ENCODE results near the gene GMFB.

The GMFB gene

DNA sequence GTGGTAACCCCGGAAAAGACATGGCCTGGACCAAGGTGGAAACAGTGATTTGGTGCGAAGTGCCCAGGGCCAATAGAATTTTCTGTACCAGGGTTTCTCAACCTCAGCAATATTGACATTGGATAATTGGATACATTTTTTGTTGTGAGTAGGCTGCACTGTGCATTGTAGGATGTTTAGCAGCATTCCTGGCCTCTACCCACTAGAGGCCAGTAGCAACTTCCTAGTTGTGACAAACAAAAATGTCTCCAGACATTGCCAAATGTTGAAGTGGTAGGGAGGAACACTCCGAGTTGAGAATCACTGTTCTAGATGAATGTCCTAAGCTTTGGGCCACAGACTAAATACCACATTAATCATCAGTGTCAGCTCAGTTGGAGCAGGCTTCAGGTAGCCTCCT is 14.7 kb upstream of the GMFB start:
- H3K4me3 ChIP-seq (ENCODE audit: low read length): no peak overlapping the region
- no peak for TF ChIP-seq ZNF274 (IDR thresholded peaks at IDR 0.05; ENCODE audit: low read depth, low read length)

GRCh38 chr14:54502602-54503001 is 13.8 kb upstream of the GMFB start:
- no peak for TF ChIP-seq ZNF274 (IDR thresholded peaks at IDR 0.05; ENCODE audit: low read depth, low read length)

GRCh38 chr14:54501480-54501879 is 12.7 kb upstream of the GMFB start:
- TF ChIP-seq ZNF274 (IDR thresholded peaks at IDR 0.05; ENCODE audit: low read depth, low read length): no peak
- no peak overlapping the region for H3K4me3 ChIP-seq (ENCODE audit: low read length)

More at GRCh38 chr14:54502602-54503001, 13.8 kb upstream of the GMFB start:
- no peak overlapping the region for H3K4me3 ChIP-seq (ENCODE audit: low read length)

DNA sequence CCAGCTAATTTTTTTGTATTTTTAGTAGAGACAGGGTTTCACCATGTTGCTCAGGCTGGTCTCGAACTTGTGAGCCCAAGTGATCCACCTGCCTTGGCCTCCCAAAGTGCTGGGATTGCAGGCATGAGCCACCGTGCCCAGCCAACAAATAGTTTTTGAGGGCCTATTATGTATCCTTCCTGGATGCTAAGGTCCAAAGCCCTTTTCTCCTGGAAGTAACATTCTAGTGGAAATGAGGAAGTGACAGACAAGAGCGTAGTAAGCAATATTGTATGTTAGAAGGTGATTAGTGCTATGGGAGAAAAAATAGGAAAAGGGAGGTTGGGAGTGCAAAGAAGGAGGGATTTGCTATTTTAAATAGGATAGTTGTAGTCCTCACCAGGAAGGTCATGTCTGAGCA is 12.0 kb upstream of the GMFB start:
- no peak for TF ChIP-seq ZNF274 (IDR thresholded peaks at IDR 0.05; ENCODE audit: low read depth, low read length)
- no peak overlapping the region for H3K4me3 ChIP-seq (ENCODE audit: low read length)

DNA sequence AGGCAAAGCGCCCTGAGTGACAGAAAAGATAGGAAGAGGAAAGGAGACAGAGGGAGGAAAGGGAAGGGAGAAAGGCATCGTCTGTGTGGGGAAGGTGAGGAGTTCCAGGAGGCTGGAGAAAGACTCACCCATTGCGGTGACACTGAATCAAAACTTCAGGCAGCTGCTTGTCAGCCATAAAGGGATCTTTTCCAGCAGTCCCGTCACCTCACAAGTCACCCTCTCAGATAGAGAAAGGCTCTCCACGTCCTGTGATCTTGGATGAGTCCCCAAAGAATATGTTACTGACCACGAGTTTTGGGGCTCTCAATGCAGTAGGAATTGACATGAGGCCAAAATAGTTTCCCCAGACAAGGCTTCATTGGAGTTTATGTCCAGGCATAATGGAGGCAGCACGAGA is 9.8 kb upstream of the GMFB start:
- no peak for TF ChIP-seq ZNF274 (IDR thresholded peaks at IDR 0.05; ENCODE audit: low read depth, low read length)
- no peak overlapping the region for H3K4me3 ChIP-seq (ENCODE audit: low read length)

GRCh38 chr14:54498095-54498531 is 9.3 kb upstream of the GMFB start:
- H3K4me3 ChIP-seq (ENCODE audit: low read length): no peak overlapping the region
- TF ChIP-seq ZNF274 (IDR thresholded peaks at IDR 0.05; ENCODE audit: low read depth, low read length): no peak

DNA sequence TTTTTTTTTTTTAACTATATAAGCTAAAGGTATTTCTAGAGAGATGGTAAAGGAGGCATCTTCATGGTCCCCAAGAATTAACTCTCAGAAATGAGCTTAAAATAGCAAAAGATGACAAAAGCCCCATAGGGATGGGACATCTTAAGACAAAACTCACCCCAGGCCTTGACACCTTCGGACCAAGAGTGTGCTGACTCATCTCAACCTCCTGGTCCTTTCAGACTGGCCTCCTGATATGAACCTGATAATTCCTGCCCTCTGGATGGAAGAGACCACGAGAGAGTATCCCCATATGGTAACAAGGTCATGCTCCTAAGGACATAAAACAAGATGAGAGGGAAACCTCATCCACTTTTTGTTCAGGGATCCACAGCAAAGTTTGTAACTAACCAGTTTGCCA is 8.4 kb upstream of the GMFB start:
- no peak for TF ChIP-seq ZNF274 (IDR thresholded peaks at IDR 0.05; ENCODE audit: low read depth, low read length)
- H3K4me3 ChIP-seq (ENCODE audit: low read length): no peak overlapping the region

DNA sequence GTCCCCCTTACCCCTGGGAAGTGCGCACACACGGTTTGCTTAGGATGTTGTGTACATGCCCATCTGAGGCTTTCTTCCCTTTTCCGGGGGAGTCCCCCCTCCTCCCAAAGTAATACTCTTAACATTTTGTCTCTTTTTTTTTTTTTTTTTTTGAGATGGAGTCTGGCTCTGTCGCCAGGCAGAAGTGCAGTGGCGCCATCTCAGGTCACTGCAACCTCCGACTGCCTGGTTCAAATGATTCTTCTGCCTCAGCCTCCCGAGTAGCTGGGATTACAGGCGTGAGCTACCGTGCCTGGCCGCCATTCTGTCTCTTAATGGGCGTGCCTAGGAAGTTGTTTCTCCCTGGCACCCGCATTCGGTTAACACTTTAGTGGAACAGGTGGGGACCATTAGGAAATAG is 4.5 kb upstream of the GMFB start:
- TF ChIP-seq ZNF274 (IDR thresholded peaks at IDR 0.05; ENCODE audit: low read depth, low read length): no peak
- H3K4me3 ChIP-seq (ENCODE audit: low read length): no peak overlapping the region

- TF ChIP-seq ZNF274 (IDR thresholded peaks at IDR 0.05; ENCODE audit: low read depth, low read length): no peak
Observed at GRCh38 chr14:54490445-54491175, 1.8 kb upstream of the GMFB start.

GRCh38 chr14:54489731-54490444 is 1.1 kb upstream of the GMFB start:
- TF ChIP-seq ZNF274 (IDR thresholded peaks at IDR 0.05; ENCODE audit: low read depth, low read length): no peak
- peak overlapping the region; percentile 69; the same call in 1 of the 2 replicates for H3K4me3 ChIP-seq (ENCODE audit: low read length)

More at GRCh38 chr14:54490445-54491175, 1.8 kb upstream of the GMFB start:
- H3K4me3 ChIP-seq (ENCODE audit: low read length): no peak overlapping the region

DNA sequence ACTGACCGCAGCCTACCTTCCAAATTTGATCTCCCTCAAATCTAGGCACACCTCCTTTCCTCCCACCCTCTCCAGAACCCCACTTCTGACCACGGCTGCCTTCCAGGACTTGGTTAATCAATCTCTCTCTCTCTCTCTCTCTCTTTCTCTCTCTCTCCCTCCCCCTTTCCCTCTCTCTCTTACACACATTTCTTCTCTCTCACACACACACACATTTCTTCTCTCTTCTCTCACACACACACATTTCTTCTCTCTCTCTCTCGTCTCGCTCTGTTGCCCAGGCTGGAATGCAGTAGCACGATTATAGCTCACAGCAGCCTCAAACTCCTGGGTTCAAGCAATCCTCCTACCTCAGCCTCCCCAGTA is 521 bp upstream of the GMFB start:
- TF ChIP-seq ZNF274 (IDR thresholded peaks at IDR 0.05; ENCODE audit: low read depth, low read length): no peak
- H3K4me3 ChIP-seq (ENCODE audit: low read length): peak overlapping the region; percentile 69

GRCh38 chr14:54488318-54488645 is 498 bp downstream of the GMFB start:
- TF ChIP-seq ZNF274 (IDR thresholded peaks at IDR 0.05; ENCODE audit: low read depth, low read length): no peak
- H3K4me3 ChIP-seq (ENCODE audit: low read length): peak overlapping the region; percentile 69

- TF ChIP-seq ZNF274 (IDR thresholded peaks at IDR 0.05; ENCODE audit: low read depth, low read length): no peak
- H3K4me3 ChIP-seq (ENCODE audit: low read length): peak overlapping the region; percentile 69
Observed at GRCh38 chr14:54487771-54488170, 1.0 kb downstream of the GMFB start.

DNA sequence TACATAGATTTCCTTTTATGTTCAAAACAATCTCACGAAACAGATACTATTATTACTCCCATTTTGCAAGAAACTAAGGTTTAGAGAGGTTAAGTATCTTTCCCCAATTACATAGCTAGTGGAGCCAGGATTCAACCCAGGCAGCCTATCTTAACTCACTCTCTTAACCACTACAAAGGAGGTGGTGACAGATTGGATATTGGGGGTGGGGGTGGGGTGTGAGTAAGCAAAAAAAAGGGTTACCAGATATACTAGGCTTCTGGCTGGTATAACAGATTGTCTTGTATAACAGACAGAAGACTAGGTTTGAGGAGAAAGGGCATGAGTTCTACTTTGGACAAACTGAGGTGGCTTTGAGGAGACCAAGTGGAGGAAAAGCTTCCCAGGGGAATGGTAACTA is 2.1 kb downstream of the GMFB start:
- H3K4me3 ChIP-seq (ENCODE audit: low read length): no peak overlapping the region
- no peak for TF ChIP-seq ZNF274 (IDR thresholded peaks at IDR 0.05; ENCODE audit: low read depth, low read length)

DNA sequence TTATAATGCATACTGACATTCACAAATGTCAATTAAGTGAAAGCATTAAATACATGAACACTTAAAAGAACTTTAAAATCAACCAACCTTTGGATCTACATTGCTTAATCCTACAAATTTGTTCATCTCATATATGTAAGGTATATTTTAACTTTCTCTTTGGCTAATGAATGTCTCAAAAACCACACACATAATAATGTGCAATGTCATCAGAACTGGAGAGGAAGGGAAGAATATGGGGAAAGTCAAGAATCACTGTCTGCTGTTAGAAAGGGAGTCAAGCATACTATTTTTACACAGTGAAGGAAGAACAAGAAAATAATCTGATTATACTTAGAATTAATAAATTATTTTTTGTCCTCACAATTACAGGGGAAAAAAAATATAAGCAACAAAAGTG is 4.9 kb downstream of the GMFB start:
- no peak for TF ChIP-seq ZNF274 (IDR thresholded peaks at IDR 0.05; ENCODE audit: low read depth, low read length)
- peak overlapping the region; percentile 58; the same call in 1 of the 2 replicates for H3K4me3 ChIP-seq (ENCODE audit: low read length)

All from GM08714 (cell line).